ENCODE results near the gene UBL4A.
"Not testable (repeated sequence)": the region's sequence is repeated elsewhere in the genome, so short reads cannot be mapped to it uniquely, and the experiment has no call there.

The UBL4A gene

DNA sequence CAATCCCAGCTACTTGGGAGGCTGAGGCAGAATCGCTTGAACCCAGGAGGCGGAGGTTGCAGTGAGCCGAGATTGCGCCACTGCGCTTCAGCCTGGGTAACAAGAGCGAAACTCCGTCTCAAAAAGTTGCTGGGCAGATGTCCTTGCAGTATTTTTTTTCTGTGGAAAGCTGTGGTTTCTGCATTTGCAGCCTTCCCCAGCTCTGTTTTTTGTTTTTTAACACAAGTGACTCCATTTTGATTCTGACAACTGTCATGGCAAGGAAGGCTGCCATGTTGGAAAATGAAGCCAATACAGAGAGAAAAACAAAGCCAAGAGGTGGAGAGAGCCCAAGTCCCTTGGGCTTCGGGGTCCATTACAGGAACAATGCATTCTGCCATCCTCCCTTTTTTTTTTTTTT lies 15.7 kb upstream of the UBL4A start:
- TF ChIP-seq, protein P1, sequence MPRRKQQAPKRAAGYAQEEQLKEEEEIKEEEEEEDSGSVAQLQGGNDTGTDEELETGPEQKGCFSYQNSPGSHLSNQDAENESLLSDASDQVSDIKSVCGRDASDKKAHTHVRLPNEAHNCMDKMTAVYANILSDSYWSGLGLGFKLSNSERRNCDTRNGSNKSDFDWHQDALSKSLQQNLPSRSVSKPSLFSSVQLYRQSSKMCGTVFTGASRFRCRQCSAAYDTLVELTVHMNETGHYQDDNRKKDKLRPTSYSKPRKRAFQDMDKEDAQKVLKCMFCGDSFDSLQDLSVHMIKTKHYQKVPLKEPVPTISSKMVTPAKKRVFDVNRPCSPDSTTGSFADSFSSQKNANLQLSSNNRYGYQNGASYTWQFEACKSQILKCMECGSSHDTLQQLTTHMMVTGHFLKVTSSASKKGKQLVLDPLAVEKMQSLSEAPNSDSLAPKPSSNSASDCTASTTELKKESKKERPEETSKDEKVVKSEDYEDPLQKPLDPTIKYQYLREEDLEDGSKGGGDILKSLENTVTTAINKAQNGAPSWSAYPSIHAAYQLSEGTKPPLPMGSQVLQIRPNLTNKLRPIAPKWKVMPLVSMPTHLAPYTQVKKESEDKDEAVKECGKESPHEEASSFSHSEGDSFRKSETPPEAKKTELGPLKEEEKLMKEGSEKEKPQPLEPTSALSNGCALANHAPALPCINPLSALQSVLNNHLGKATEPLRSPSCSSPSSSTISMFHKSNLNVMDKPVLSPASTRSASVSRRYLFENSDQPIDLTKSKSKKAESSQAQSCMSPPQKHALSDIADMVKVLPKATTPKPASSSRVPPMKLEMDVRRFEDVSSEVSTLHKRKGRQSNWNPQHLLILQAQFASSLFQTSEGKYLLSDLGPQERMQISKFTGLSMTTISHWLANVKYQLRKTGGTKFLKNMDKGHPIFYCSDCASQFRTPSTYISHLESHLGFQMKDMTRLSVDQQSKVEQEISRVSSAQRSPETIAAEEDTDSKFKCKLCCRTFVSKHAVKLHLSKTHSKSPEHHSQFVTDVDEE (CRISPR knock-in tag; IDR thresholded peaks at IDR 0.05): no peak
- TF ChIP-seq RARB (CRISPR knock-in tag; IDR thresholded peaks at IDR 0.05) (no peak), OSR1 (CRISPR knock-in tag; IDR thresholded peaks at IDR 0.05) (no peak), ZC3H10 (CRISPR knock-in tag; IDR thresholded peaks at IDR 0.05) (no peak), PPARA (CRISPR knock-in tag; IDR thresholded peaks at IDR 0.05; ENCODE audit: borderline replicate concordance) (no peak), ZNF565 (CRISPR knock-in tag; conservative IDR thresholded peaks at IDR 0.05; ENCODE audit: low read depth) (no peak), CSDC2 (CRISPR knock-in tag; IDR thresholded peaks at IDR 0.05) (no peak), ZFP30 (CRISPR knock-in tag; IDR thresholded peaks at IDR 0.05) (no peak), BACH2 (CRISPR knock-in tag; IDR thresholded peaks at IDR 0.05; ENCODE audit: borderline replicate concordance) (no peak), ESRRG (CRISPR knock-in tag; IDR thresholded peaks at IDR 0.05) (no peak), TCF4 (CRISPR knock-in tag; IDR thresholded peaks at IDR 0.05; ENCODE audit: borderline replicate concordance) (no peak), ISL1 (CRISPR knock-in tag; IDR thresholded peaks at IDR 0.05) (no peak)
- TF ChIP-seq, protein P2, sequence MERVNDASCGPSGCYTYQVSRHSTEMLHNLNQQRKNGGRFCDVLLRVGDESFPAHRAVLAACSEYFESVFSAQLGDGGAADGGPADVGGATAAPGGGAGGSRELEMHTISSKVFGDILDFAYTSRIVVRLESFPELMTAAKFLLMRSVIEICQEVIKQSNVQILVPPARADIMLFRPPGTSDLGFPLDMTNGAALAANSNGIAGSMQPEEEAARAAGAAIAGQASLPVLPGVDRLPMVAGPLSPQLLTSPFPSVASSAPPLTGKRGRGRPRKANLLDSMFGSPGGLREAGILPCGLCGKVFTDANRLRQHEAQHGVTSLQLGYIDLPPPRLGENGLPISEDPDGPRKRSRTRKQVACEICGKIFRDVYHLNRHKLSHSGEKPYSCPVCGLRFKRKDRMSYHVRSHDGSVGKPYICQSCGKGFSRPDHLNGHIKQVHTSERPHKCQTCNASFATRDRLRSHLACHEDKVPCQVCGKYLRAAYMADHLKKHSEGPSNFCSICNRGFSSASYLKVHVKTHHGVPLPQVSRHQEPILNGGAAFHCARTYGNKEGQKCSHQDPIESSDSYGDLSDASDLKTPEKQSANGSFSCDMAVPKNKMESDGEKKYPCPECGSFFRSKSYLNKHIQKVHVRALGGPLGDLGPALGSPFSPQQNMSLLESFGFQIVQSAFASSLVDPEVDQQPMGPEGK (CRISPR knock-in tag; IDR thresholded peaks at IDR 0.05; ENCODE audit: borderline replicate concordance): no peak
- TF ChIP-seq, protein P3, sequence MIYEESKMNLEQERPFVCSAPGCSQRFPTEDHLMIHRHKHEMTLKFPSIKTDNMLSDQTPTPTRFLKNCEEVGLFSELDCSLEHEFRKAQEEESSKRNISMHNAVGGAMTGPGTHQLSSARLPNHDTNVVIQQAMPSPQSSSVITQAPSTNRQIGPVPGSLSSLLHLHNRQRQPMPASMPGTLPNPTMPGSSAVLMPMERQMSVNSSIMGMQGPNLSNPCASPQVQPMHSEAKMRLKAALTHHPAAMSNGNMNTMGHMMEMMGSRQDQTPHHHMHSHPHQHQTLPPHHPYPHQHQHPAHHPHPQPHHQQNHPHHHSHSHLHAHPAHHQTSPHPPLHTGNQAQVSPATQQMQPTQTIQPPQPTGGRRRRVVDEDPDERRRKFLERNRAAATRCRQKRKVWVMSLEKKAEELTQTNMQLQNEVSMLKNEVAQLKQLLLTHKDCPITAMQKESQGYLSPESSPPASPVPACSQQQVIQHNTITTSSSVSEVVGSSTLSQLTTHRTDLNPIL (CRISPR knock-in tag; IDR thresholded peaks at IDR 0.05; ENCODE audit: low read depth): no peak
- TF ChIP-seq, protein P4, sequence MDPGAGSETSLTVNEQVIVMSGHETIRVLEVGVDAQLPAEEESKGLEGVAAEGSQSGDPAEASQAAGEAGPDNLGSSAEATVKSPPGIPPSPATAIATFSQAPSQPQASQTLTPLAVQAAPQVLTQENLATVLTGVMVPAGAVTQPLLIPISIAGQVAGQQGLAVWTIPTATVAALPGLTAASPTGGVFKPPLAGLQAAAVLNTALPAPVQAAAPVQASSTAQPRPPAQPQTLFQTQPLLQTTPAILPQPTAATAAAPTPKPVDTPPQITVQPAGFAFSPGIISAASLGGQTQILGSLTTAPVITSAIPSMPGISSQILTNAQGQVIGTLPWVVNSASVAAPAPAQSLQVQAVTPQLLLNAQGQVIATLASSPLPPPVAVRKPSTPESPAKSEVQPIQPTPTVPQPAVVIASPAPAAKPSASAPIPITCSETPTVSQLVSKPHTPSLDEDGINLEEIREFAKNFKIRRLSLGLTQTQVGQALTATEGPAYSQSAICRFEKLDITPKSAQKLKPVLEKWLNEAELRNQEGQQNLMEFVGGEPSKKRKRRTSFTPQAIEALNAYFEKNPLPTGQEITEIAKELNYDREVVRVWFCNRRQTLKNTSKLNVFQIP (CRISPR knock-in tag; IDR thresholded peaks at IDR 0.05; ENCODE audit: borderline replicate concordance, low read depth): no peak
- TF ChIP-seq, protein P5, sequence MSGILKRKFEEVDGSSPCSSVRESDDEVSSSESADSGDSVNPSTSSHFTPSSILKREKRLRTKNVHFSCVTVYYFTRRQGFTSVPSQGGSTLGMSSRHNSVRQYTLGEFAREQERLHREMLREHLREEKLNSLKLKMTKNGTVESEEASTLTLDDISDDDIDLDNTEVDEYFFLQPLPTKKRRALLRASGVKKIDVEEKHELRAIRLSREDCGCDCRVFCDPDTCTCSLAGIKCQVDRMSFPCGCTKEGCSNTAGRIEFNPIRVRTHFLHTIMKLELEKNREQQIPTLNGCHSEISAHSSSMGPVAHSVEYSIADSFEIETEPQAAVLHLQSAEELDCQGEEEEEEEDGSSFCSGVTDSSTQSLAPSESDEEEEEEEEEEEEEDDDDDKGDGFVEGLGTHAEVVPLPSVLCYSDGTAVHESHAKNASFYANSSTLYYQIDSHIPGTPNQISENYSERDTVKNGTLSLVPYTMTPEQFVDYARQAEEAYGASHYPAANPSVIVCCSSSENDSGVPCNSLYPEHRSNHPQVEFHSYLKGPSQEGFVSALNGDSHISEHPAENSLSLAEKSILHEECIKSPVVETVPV (CRISPR knock-in tag; IDR thresholded peaks at IDR 0.05): no peak

DNA sequence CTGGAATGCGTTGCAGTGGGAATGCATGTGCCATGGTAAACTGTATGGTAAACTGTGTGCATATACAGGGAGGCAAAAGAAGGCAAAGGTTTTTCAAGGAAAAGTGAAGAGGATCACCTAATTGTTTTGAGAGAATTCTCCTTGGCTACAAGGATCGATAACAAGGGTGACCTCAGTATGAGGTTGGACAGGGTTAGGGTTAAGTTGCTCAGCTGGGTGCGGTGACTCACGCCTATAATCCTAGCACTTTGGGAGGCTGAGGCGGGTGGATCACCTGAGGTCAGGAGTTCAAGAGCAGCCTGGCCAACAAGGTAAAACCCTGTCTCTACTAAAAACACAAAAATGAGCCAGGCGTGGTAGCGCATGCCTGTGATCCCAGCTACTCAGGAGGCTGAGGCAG lies 15.0 kb upstream of the UBL4A start:
- not testable (repeated sequence) for ATAC-seq

More for the DNA sequence above, 15.7 kb upstream of the UBL4A start:
- no peak for ATAC-seq

DNA sequence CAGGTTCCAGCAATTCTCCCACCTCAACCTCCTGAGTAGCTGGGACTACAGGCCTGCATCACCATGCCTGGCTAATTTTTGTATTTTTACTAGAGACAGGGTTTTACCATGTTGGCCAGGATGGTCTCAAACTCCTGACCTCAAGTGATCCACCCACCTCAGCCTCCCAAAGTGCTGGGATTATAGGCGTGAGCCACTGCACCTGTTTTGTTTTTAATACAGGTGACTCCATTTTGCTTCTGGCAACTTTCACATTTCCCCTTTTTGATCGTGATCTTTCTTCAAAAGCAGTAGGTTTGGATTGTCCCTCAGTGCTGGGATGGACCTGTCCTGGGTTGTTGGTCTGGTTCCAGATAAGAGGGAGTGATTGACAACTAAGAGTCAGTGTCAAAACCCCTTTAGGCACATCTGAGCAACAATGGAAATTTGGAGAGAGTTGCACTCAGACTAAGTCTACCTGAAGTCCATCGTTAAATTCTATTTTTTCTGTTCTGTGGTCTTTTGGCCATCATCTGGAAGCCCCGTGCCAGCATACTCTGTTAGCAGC lies 10.2 kb upstream of the UBL4A start:
- not testable (repeated sequence) for ATAC-seq

DNA sequence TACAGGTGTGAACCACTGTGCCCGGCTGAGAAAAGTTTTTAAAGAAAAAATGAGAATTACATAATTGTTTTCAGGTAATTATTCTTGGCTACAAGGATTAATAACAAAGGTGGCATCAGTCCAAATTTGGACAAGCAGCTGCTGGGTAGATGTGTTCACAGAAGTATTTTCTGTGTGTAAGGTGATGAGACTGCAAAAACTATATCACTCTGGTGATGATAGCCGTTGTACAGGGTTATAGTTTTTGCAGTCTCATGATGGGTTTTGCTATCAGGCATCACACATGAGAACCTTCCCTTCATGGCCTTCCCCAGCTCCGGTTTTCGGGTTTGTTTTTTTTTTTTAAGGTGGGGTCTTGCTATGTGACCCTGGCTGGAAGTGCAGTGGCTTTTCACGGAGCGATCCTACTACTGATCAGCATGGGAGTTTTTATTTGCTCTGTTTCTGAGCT lies 9.1 kb upstream of the UBL4A start:
- TF ChIP-seq ISL1 (CRISPR knock-in tag; IDR thresholded peaks at IDR 0.05) (no peak), ZC3H10 (CRISPR knock-in tag; IDR thresholded peaks at IDR 0.05) (no peak), OSR1 (CRISPR knock-in tag; IDR thresholded peaks at IDR 0.05) (no peak), SNAI2 (CRISPR knock-in tag; IDR thresholded peaks at IDR 0.05) (no peak), ZNF565 (CRISPR knock-in tag; conservative IDR thresholded peaks at IDR 0.05; ENCODE audit: low read depth) (no peak), ZNF8 (CRISPR knock-in tag; IDR thresholded peaks at IDR 0.05) (no peak), ZFP3 (CRISPR knock-in tag; IDR thresholded peaks at IDR 0.05) (no peak), ZFP30 (CRISPR knock-in tag; IDR thresholded peaks at IDR 0.05) (no peak), TCF4 (CRISPR knock-in tag; IDR thresholded peaks at IDR 0.05; ENCODE audit: borderline replicate concordance) (no peak), CSDC2 (CRISPR knock-in tag; IDR thresholded peaks at IDR 0.05) (no peak), ESRRG (CRISPR knock-in tag; IDR thresholded peaks at IDR 0.05) (no peak)
- TF ChIP-seq, protein P3 (CRISPR knock-in tag; IDR thresholded peaks at IDR 0.05; ENCODE audit: low read depth): no peak
- TF ChIP-seq, protein P2 (CRISPR knock-in tag; IDR thresholded peaks at IDR 0.05; ENCODE audit: borderline replicate concordance): no peak
- no peak for ATAC-seq

Measured in SK-N-SH treated with all-trans-retinoic acid at 6 μM for 48 hours (cell line).